Right ventricle myocardium superior (tissue), 1 donor: ENCODE results near the gene NCSTN. TPM values are rescaled to one million over a fixed set of nuclear protein-coding genes. Genes with fewer than 3 reads are reported as not detected.
"Not testable (repeated sequence)": the region's sequence is repeated elsewhere in the genome, so short reads cannot be mapped to it uniquely, and the experiment has no call there.

Source experiments
- ATAC-seq: fragments of 200-7000 bp; cut with Tn5 transposase; one replicate; pipeline ENCODE4 v1.9.1; 2020; ENCODE audit warnings: mild to moderate bottlenecking; ENCODE audit not compliant: poor library complexity
- DNase-seq: peaks from one replicate; pipeline ENCODE4 v3.0.0-alpha.2; 2020
- intact Hi-C: fragments of 100-400 bp; cut with DNase I; formaldehyde crosslinking; loops from one replicate; pipeline ENCODE4 v1.11.2; 2022
- total RNA-seq: library from RNA; stranded (reverse); fragmentation: NEBNext Ultra II Directional; extraction: Animal tissue kit (Norgen Biotek cat#: 25700); gene quantifications from one replicate; pipeline ENCODE4 v1.2.1, GENCODE V29; 2021
- donor health status: DM: no; HTN: yes; CAD: no; lungs with severe emphysema.

Gene NCSTN
- total RNA-seq, 1 donor from 2014 or later, result 57.9 TPM

GRCh38 chr1:160367516-160367900, 24.3 kb downstream of the NCSTN start:
- ATAC-seq (no peak), DNase-seq (no peak)
- intact Hi-C loops, result no loop called here

- intact Hi-C loops, result no loop called here
- ATAC-seq (no peak), DNase-seq (no peak)
Measured at GRCh38 chr1:160367934-160368923, 25.0 kb downstream of the NCSTN start.

- DNase-seq (no peak), ATAC-seq (no peak)
- intact Hi-C loops, result no loop called here
Measured at GRCh38 chr1:160369087-160369486, 25.9 kb downstream of the NCSTN start.

- DNase-seq, result no peak
- ATAC-seq, result no peak
- intact Hi-C loops, result loop anchor here (10.0 kb wide), 1 partner anchor 286 kb away; the partner anchor contains the start of gene KCNJ9
Measured at GRCh38 chr1:160370561-160371345, 27.6 kb downstream of the NCSTN start.

GRCh38 chr1:160371346-160371631, 28.1 kb downstream of the NCSTN start:
- ATAC-seq, result no peak
- intact Hi-C loops, result loop anchor here (10.0 kb wide), 1 partner anchor 286 kb away; the partner anchor contains the start of gene KCNJ9
- no peak for DNase-seq

- ATAC-seq (no peak), DNase-seq (no peak)
- intact Hi-C loops, result loop anchor here (10.0 kb wide), 1 partner anchor 287 kb away; the partner anchor contains the start of gene KCNJ9
Measured at GRCh38 chr1:160371756-160372155, 28.6 kb downstream of the NCSTN start.

- ATAC-seq, result no peak
- no peak for DNase-seq
- intact Hi-C loops, result loop anchor here (10.0 kb wide), 1 partner anchor 289 kb away; the partner anchor contains the start of gene KCNJ9
Measured at GRCh38 chr1:160373696-160374095, 30.5 kb downstream of the NCSTN start.

- intact Hi-C loops, result loop anchor here (10.0 kb wide), 1 partner anchor 290 kb away; the partner anchor contains the start of gene KCNJ9
- DNase-seq, result peak; percentile 52
- no peak for ATAC-seq
Measured at GRCh38 chr1:160374306-160375110, 31.3 kb downstream of the NCSTN start.

GRCh38 chr1:160375788-160376524, 32.8 kb downstream of the NCSTN start:
- DNase-seq (no peak), ATAC-seq (peak; percentile 43)
- intact Hi-C loops, result loop anchor here (10.0 kb wide), 1 partner anchor 291 kb away; the partner anchor contains the start of gene KCNJ9

- intact Hi-C loops, result loop anchor here (10.0 kb wide), 1 partner anchor 292 kb away; the partner anchor contains the start of gene KCNJ9
- ATAC-seq, result peak; percentile 90
- DNase-seq, result no peak
Measured at GRCh38 chr1:160376525-160377131, 33.4 kb downstream of the NCSTN start.

GRCh38 chr1:160377585-160378206, 34.5 kb downstream of the NCSTN start:
- ATAC-seq (no peak), DNase-seq (no peak)
- intact Hi-C loops, result loop anchor here (10.0 kb wide), 1 partner anchor 293 kb away; the partner anchor contains the start of gene KCNJ9

- ATAC-seq, DNase-seq, intact Hi-C loops: not testable (repeated sequence)
Measured at GRCh38 chr1:160384812-160385211, 41.6 kb downstream of the NCSTN start.

- DNase-seq, intact Hi-C loops, ATAC-seq: not testable (repeated sequence)
Measured at GRCh38 chr1:160388406-160388805, 45.2 kb downstream of the NCSTN start.

- intact Hi-C loops, result no loop called here
- no peak for DNase-seq
Measured at GRCh38 chr1:160394673-160395072, 51.5 kb downstream of the NCSTN start.

GRCh38 chr1:160397651-160398050, 54.5 kb downstream of the NCSTN start:
- intact Hi-C loops, result no loop called here
- DNase-seq, result no peak
- ATAC-seq, result no peak

More at GRCh38 chr1:160394673-160395072, 51.5 kb downstream of the NCSTN start:
- no peak for ATAC-seq

- DNase-seq (no peak), ATAC-seq (no peak)
- intact Hi-C loops, result no loop called here
Measured at GRCh38 chr1:160398823-160399222, 55.6 kb downstream of the NCSTN start.
